GM12873 (cell line): Measurements from ENCODE around the gene MGMT.

Experiments used
- CTCF ChIP-seq: IDR thresholded peaks from 2 replicates; pipeline ENCODE4 v1.5.1; 2012; ENCODE audit warnings: low read depth, mild to moderate bottlenecking, moderate library complexity, low read length, control low read depth; ENCODE audit not compliant: insufficient read depth; ENCODE audit errors: missing control alignments

Gene MGMT

GRCh38 chr10:129740532-129741279 is 273.7 kb downstream of the MGMT start:
- TF ChIP-seq CTCF, result no peak

- TF ChIP-seq CTCF, result no peak
Observed at GRCh38 chr10:129741280-129741977, 274.4 kb downstream of the MGMT start.

GRCh38 chr10:129741978-129742741 is 275.1 kb downstream of the MGMT start:
- TF ChIP-seq CTCF, result no peak

DNA sequence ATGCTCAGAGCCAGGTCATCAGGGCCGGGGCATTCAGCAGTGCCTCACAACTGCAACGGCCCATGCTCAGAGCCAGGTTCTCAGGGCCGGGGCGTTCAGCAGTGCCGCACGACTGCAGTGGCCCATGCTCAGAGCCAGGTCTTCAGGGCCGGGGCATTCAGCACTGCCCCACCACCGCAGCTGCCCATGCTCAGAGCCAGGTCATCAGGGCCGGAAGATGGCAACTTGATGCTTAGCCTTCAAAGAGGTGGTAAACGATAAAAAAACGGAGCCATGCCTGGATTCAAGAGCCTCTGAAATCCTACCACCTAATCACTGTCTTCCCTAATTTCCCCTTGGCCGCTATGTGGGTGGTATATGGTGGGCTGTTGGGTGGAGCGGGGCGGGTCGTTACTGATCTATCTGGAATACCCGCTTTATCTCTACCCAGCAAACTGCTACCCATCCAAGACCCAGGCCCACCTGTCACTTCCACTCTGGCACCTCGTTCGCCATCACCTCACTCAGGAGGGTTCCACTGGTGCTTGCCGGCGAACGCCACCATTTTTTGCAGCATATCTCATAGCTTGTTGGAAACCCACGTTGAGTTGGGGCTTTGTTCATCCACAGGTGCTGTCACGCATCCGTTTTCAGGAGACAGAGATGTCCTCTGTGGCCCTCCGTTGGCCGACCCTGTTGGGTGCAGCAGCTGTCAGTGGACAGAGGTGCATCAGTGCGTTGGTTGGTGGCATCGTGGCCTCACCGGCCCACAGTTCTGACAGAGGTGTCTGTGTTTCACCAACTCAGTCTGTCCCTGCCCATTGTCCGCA is 275.9 kb downstream of the MGMT start:
- no peak for TF ChIP-seq CTCF

- no peak for TF ChIP-seq CTCF
Observed at GRCh38 chr10:129743738-129744133, 276.7 kb downstream of the MGMT start.

GRCh38 chr10:129744134-129745111 is 277.4 kb downstream of the MGMT start:
- no peak for TF ChIP-seq CTCF
